ENCODE measurements around the gene EIF1. TPM values are rescaled to one million over a fixed set of nuclear protein-coding genes. Genes with fewer than 3 reads are reported as not detected.
"Not testable (repeated sequence)": the region's sequence is repeated elsewhere in the genome, so short reads cannot be mapped to it uniquely, and the experiment has no call there.

Gene EIF1
- total RNA-seq, 1 experiment from 2014 or later = 63.7 TPM

DNA sequence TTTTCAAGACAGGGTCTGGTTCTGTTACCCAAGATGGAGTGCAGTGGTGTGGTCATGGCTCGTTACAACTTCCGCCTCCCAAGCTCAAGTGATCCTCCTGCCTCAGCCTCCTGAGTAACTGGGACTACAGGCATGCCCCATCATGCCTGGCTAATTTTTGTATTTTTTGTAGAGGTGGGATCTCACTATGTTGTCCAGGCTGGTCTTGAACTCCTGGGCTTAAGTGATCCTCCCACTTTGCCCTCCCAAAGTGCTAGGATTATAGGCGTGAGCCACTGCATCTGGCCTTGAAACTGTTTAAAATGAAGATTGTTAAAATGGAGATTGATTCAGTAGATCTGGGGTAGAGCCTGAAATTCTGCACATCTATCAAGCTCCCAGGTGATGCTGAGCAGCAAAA lies 12.2 kb downstream of the EIF1 start:
- not testable (repeated sequence) for DNase-seq (ENCODE audit: low read depth)

DNA sequence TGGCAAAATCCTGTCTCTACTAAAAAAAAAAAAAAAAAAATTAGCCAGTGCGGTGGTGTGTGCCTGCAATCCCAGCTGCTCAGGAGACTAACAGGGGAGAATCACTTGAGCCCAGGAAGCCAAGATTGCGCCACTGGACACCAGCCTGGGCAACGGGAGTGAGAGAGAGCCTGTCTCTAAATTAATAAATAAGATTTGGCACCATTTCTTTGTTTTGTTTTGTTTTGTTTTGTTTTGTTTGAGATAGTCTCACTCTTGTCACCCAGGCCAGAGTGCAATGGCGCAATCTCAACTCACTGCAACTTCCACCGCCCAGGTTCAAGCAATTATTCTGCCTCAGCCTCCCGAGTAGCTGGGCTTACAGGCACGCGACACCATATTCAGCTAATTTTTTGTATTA lies 14.0 kb downstream of the EIF1 start:
- no peak for DNase-seq (ENCODE audit: low read depth)

DNA sequence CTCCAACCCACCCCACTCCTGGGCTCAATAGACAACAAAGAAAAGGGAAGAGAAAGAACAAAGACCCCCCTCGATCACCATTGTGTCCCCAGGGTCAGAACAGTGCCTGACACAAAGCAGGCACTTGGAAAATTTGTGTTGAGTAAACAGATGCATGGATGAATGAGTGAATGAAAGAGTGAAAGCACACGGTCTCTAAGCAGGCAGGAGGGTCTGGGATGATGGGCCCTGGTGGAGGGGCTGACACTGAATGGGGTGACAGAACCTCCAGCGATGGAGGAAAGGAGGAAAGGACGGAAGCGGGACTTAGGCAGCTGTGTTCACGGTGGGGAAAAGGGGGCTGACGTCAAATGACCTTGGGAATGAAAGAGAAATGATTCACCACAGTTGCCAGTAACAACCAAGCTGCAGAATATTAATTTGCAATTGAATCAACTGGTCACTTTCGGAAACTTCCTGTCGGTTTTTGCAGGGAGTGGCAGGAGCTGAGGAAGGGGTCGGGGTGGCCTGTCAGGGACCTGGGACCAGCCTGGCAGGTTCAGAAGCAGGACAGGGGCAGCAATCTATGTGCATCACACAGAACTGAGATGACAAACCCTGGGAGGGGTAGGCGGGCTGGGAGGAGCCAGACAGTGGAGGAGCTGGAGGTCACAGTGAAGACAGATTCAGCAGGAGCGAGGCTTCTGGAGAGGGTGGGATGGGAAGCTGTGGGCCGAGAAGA lies 16.7 kb downstream of the EIF1 start:
- DNase-seq (ENCODE audit: low read depth) = peak; percentile 49

GRCh38 chr17:41707803-41708669 lies 19.4 kb downstream of the EIF1 start:
- no peak for DNase-seq (ENCODE audit: low read depth)

- peak; percentile 82 for DNase-seq (ENCODE audit: low read depth)
Measured at GRCh38 chr17:41710472-41711090, 21.9 kb downstream of the EIF1 start.

- no peak for DNase-seq (ENCODE audit: low read depth)
Measured at GRCh38 chr17:41711669-41712400, 23.1 kb downstream of the EIF1 start, which contains the start of gene GAST. TSS of gene GAST (plus strand) at chr17:41712331. CDS start at chr17:41715437, 3,106 bp downstream.

- DNase-seq (ENCODE audit: low read depth) = no peak
Measured at GRCh38 chr17:41717408-41718286, 29.0 kb downstream of the EIF1 start.

- DNase-seq (ENCODE audit: low read depth) = no peak
Measured at GRCh38 chr17:41718287-41718645, 29.6 kb downstream of the EIF1 start.

DNA sequence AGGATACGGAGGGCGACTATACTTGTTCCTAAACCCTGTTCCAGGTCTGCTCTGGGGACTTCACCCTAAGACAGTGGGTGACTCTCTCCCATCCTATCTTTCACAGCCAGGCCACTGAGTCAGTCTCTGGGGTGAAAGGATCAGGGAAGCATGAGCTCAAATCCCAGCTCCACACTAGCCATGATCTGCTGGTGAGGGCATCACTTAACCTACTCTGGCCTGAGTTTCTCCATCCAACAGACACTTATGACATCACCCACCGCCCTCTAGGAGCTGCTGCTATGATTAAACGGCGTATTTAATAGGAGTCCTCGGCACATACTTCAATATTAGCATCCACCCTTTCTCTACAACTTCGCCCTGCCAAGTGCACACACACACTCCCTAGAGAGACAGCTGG lies 33.5 kb downstream of the EIF1 start:
- DNase-seq (ENCODE audit: low read depth) = no peak

DNA sequence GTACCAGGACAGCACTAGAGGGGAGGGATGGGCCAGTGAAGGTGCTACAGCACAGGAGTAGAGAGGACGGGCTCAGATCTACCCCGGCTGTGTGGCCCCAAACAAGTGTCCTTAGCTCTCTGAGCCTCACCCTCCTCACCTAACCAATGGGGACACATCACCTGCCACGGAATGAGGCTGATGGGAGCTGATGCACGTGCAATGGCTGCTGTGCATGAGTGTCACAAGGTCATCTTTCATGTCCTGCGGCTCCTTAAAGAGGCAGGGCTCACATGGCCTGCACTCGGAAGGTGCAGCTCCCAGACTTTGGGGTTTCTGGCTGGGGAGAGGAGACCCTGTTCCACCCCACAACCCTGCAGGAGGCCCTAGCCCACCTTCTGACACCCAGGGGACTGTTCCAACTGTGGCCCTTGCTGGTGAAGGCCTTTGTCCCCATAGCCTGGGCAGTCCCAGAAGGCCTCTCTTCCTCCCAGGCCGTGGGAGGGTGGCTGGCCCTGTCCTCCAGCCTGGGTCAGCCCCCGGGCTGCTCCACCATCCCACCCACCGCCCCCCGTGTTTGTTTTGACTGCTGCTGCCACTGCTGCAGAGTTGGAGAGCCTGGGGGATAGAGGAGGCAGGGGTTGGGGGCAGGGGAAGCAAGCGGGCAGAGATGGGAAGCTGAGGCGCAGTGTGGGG lies 35.3 kb downstream of the EIF1 start:
- no peak for DNase-seq (ENCODE audit: low read depth)

DNA sequence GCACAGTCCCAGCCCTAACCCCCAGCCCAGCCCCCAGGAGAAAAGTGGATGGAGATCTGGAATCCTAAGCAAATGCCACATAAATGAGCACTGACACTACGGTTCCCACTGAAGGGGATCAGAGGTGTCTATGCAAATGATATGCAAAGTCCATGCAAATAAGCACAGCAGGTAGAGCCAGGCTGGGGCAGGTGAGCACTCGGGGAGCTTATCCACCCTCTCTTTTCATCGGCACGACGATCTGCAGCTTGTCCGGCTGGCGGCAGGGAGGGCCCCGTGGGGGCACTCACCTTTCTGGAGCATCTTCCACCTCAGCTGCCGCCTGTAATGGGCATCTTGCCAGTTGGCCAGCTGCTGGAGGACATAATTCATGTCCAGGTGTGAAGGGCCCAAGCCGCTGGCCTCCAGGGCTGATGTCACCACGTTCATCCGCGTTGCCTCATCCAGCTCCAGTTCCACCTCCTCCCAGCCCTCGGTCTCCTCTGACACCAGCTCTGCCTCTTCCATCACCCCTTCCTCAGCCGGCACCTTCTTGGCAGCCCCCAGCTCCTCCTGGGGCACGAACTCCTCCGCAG lies 35.9 kb downstream of the EIF1 start:
- no peak for DNase-seq (ENCODE audit: low read depth)

DNA sequence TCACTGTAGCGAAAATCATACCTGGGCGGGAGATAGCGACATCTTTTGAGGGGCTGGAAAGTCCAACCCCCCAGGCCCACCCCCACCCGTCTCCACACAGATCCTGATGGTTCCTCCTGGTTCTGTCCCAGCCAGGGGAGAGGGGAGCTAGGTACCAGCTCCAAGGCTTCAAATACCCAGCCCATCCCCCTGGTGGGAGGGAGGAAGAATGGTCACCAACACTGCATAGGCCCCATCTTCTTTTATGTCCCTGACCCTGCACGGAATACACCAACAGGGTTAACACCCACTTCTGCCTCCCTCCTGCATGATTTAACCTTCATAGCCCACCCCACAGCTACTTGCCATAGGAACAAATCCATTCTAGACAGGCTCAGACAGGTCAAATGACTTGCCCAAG lies 36.4 kb downstream of the EIF1 start:
- no peak for DNase-seq (ENCODE audit: low read depth)

GRCh38 chr17:41728056-41728455 lies 39.4 kb downstream of the EIF1 start:
- no peak for DNase-seq (ENCODE audit: low read depth)

GRCh38 chr17:41730479-41730878 lies 41.8 kb downstream of the EIF1 start:
- DNase-seq (ENCODE audit: low read depth) = no peak

DNA sequence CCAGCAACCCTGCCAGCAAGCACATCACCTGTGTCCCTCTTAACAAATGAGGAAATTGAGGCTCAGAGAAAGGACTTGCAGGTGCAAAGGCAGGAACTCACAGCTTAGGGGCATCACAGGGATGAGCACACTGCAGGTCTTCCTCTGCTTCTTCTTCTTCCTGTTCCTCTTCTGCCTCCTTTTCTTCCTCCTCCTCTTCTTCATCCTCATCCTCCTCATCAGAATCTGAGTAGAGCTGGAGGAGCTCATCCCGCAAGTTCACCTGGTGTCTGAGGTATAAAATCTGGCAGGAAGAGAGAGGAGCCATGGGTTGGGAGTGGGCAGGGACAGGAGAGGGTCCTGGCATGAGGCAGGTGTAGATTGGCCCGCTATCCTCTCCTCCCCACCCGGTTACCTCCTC lies 43.2 kb downstream of the EIF1 start:
- no peak for DNase-seq (ENCODE audit: low read depth)

DNA sequence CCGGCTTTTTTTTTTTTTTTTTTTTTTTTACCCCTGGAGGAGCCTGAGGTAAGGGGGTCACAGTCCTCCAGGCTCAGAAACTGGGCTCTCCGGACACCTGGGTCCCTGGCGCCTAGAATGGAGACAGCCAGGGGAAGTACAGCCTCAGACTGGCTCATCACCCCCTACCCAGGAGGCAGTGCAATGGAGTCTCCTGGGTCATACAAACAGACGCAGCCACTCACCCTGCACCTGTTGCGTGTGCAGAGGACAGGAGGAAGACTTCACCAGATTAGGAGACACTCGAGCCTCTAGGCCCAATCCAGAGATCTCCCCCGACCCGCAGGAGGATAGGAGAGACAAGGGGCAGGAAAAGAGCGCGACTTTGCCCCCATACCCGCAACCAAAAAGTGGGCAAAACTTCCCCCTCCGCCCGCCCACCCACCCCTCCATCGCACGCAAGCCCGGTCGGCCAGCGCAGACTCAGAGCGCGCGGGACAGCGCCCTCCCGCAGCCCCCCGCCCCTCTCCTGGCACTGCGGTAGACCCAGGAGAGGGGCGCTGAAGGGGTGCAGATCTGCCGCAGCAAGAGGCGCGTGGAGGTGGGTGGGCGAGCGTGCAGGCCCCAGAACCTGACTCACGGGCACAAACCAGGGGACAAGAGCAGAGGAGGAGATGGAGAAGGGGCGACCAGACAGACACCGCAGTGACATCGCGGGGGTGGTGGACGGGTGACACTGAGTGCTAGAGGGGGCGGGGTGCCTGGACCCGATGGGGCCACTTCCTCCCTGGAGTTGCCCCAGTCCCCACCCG lies 44.9 kb downstream of the EIF1 start:
- DNase-seq (ENCODE audit: low read depth) = no peak

- no peak for DNase-seq (ENCODE audit: low read depth)
Measured at GRCh38 chr17:41734139-41734948, 45.7 kb downstream of the EIF1 start, which contains the start of gene HAP1. TSS of gene HAP1 (minus strand) at chr17:41734643. CDS start at chr17:41734634, 9 bp downstream.

DNA sequence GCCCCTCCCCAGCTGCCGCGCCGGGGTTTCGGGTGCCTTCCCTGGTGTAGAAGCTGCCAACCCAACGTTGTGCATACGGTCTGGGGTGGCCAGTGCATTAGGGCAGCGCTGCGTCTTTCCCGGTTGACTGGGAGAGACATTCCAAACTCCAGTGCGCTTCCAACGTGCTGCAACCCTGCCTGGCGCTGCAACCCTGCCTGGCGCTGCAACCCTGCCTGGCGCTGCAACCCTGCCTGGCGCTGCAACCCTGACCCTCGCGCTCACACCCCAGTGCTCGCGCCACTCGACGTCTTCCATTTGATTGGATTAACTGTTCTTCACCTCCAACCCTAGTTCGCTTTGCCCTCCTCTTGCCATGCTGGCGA lies 46.2 kb downstream of the EIF1 start:
- no peak for DNase-seq (ENCODE audit: low read depth)
